PC-3 (cell line): Measurements from ENCODE around the gene RPL13.
A peak's percentile ranks its signal among the peaks of the same experiment; 100 is the strongest.

Experiments
- EZH2 ChIP-seq: fragments of 300-600 bp; sonication (generic); IDR thresholded peaks from one replicate; pipeline ENCODE4 v1.6.1; 2017; ENCODE audit warnings: antibody characterized with exemption, mild to moderate bottlenecking, low read length; ENCODE audit not compliant: unreplicated experiment
- EZH2phosphoT487 ChIP-seq: fragments of 300-600 bp; sonication (generic); IDR thresholded peaks from 2 replicates; pipeline ENCODE4 v1.6.1; 2018; ENCODE audit warnings: mild to moderate bottlenecking, antibody characterized with exemption, low read length, borderline replicate concordance
- TF ChIP-seq, protein P1 (sequence below): fragments of 300-600 bp; sonication (generic); conservative IDR thresholded peaks from 2 replicates; pipeline ENCODE4 v1.5.1; 2017; ENCODE audit warnings: antibody characterized with exemption, low read depth, mild to moderate bottlenecking, low read length

DNA sequence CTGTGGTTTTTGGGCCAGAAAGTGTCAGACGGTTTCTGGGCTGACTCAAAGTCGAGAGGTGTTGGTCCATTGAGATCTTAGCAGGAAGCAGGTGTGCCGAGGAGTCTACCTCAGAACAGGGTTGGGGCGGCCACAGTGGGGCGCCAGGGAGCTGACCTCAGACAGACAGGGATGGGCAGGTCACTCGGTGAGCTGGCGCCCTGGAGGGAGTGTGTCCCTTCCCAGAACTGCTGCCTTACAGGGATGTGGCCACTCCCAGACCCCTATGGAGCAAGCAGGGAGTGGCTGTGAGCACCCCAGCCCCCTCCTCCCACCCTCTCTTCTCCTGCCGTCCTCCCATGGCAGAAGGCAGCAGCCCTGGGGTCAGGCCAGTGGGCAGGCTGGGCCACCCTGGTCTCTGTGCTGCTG is 39.0 kb downstream of the RPL13 start:
- TF ChIP-seq, protein P1, sequence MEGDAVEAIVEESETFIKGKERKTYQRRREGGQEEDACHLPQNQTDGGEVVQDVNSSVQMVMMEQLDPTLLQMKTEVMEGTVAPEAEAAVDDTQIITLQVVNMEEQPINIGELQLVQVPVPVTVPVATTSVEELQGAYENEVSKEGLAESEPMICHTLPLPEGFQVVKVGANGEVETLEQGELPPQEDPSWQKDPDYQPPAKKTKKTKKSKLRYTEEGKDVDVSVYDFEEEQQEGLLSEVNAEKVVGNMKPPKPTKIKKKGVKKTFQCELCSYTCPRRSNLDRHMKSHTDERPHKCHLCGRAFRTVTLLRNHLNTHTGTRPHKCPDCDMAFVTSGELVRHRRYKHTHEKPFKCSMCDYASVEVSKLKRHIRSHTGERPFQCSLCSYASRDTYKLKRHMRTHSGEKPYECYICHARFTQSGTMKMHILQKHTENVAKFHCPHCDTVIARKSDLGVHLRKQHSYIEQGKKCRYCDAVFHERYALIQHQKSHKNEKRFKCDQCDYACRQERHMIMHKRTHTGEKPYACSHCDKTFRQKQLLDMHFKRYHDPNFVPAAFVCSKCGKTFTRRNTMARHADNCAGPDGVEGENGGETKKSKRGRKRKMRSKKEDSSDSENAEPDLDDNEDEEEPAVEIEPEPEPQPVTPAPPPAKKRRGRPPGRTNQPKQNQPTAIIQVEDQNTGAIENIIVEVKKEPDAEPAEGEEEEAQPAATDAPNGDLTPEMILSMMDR: peak; percentile 57
- TF ChIP-seq EZH2phosphoT487 (no peak), EZH2 (no peak)
